GDM1 (cell line): ENCODE data around the gene MPC1.

ENCODE experiments used
- DNase-seq: peaks from one replicate; lab custom pipeline; 2025; lab: John Stamatoyannopoulos, UW

The MPC1 gene

DNA sequence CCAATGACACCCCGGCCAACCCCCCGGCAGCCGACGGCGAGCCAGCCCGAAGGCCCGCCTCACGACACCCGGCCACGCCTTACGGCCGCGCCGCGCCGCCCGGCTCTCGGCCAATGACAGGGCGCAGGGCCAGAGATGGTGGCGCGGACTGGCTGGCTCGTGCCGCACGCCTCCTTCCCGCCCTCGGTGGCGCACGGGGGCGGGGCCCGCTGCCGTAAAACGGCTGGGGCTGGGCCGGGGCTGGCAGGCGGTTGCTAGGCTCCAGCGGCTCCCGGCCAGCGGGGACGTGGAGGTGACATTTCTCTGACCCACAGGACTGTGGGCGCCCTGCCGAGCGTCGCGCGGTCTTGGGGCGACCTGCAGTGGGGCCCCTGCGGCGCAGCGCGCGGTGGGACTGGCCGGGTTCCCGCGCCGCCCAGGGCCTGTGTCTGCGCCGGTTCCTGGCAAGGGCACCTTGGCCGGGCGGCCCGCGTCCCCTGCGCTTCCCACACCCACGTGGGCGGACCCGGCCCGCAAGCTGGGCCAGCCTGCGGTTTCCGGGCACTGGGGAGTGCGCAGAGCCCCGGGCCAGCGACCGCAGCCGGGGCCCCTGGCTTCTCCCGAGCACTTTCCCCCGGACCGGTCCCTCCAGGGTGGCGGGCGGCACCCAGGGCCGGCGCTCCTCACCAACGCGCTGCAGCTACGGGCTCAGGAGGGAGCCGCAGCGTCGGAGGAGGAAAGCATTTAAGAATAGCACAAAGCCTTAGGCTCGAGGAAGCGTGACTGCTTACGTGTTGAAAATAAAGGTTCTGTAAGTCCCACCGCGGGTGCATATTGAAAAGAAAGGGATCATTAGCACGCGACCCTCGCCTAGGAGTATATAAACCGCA is at the start of gene MPC1:
Gene MPC1, minus strand, starts transcription at position 8 of the 869 bp plus-strand sequence. CDS start 64 bp downstream, outside the sequence.
- peak; percentile 96 for DNase-seq

DNA sequence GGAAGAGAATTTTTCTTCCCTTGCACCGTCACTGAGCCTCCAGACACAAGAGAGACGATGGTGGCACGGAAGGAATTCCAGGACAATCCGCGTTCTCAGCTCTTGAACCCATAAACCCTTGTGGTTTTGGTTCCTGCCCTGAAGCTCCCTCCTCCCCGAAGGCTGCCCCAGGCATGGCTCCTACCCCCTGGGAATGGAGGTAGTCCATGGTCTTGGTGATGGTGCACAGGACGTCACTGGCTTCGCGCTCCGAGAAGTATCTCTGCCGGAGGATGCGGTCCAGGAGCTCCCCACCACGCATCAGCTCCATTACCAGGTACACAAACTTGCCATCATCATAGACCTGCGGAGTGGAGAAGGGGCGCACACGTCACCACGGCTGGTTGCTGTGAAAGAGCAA is 47.5 kb upstream of the MPC1 start:
- DNase-seq: no peak

DNA sequence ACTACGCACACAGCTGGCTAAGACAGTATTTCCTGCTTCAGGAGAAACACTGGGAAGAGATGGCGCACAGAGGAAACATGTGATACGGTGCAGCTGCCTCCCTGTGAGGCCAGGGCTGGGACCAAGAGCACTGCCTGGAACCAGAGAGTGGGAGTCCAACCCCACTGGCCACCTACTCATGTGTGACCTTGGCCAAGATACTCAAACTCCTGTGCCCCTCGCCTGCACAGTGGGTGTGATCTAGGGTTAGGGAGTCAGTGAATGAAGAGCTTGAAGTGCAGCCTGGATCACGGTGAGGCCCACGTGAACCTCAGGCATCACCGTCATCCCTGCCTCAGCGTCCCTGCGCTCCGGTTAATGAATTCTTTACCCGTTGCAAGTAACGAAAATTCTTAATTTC is 41.7 kb upstream of the MPC1 start:
- DNase-seq: no peak

DNA sequence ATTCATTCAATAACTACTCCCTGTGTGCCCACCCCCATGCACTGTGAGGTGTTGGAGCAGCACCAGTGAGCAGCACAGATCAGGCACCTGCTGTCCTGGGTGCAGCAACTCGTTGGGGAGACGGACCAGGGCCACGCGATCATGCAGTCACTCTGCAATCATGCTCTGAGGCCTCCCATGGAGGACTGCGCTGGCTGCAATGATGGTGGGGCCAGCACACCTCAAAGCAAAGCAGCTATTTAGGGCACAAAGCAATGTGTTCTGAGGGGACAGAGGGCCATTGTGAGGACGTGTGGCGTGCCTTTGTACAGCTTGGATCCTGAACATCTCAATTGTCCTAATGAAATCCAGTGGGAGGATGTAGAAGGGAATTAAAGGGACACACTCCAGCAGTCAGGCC is 41.0 kb upstream of the MPC1 start:
- no peak for DNase-seq

DNA sequence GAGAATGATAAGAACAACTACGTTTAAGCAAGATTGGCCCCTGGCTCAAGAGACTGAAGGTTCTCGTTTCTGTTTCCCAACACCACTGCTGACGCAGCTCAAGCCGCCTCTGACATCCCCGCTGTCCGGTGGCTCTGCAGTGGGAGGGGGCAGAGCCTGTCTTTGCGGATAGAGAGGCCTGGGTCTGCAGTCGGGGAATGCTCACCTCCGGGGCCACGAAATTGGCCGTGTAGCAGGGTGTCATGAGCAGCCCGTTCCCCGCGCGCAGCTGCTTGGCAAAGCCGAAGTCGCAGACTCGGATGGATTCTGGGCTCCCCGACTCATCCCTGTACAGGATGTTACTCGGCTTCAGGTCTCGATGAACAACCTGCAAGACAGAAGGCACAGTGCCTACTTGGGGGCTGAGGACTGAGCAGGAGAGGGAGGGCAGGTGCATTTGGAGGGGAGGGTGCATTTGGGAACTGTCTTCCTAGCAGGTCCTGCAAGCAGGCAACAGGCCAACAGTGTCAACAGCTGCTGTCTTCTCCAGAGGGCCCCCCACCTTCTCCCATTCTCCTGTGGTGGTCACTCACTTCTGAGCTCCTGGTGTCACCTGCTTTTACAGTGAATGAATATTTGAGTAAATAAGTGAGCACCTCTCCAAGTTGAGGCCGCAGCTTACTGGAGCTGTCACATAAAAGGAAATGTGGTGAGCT is 40.5 kb upstream of the MPC1 start:
- DNase-seq: no peak

DNA sequence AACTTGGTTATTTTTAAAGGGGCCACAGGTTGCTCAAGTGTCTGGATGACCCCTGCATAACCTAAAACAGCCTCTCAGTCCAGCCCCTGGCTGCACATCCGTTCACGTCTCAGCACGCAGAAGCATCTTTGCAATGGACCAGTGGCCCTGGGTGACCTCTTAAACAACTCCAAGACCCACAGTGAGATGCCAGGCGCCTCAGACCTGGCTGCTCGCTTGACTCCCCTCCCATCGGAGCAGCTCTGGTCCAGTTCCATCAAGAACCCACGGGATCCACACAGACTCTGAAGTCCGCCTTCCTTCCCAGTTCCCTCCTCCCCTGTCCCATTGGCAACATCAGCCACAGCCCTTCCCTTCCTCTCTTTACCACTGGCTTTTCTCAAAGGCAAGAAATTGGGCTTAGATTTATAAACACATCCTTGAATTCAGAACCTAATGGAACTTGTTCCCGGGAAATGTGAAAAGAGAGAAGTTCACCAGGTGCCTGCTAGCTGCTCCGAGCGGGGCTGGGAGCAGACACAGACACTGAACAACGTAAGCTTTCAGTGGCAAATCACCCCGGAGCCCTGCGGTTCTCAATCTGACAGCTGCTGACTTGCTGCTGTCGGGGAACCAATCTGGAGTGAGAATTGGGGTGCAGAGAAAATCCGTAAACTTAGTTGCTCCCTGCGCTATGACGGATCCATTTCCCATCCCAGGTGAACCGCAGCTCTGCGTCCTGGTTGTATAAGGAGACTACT is 39.6 kb upstream of the MPC1 start:
- DNase-seq: no peak

DNA sequence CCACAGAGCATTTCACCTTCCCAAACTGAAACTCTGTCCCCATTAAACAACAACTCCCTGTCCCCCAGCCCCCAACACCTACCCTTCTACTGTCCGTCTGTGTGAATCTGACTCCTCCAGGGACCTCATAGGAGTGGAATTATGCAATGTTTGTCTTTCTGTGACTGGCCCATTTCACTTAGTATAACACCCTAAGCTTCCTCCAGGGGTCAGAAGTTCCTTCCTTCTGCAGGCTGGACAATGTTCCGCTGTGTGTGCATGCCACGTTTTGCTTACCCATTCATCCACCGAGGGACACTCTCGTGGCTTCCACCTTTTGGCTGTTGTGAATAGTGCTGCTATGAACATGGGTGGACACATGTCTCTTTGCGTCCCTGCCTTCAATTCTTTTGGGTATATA is 37.6 kb upstream of the MPC1 start:
- no peak for DNase-seq

DNA sequence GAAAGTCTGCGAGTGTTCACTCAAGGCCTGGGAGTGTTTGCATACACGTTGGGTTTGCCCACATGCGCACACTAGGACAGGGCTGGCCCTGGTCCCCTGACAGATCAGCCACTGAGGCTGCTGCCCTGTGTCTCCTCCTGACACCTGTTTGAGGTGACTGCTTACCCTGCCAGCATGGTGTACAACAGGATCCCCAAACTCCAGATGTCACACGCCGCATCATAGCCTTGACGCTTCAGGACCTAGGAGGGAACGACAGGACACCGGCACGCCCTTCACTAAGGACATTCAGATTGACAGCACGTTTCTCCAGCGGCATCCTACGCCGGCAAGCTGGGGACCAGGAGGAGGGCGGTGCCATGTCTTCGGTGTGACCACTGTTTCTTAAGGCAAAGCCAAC is 37.0 kb upstream of the MPC1 start:
- no peak for DNase-seq

DNA sequence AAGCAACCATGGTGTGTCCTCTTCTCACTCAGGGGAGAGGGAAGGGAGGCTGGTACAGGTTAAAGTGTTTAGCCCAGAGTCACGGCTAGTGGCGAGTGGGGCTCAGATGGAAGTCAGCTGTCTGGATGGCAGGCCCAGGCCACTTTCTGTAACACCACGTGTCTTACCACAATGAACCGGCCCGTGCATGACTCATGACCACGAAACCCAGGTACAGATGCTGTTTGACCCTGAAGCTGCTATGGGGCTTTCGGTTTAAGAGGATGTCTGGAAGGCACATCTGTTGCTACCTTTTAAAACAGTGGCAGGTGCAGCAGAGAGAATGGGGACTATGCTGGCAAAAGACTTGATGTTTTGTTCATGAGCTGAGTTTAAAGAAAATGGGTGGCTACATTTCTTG is 36.5 kb upstream of the MPC1 start:
- DNase-seq: peak; percentile 45

DNA sequence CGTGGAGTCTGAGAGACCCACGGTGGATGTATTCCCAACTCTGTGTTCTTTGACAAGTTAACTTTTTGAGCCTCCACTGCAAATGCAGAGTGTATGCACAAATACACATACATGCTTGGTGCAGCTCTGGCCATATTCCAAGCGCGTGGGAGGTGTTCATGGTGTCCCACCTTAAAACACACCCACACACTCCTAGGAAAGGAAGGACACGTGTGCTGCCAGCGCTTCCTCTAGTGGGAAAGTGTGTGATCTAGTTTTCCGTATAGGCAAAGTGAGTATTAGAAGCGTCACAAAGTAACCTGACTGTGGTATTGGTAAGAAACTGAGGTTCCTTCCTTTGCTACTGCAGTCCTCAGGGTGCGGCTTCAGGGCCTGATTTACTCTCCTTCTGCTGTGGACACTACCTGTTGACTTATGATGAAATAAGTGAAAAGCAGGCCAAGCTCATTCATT is 36.0 kb upstream of the MPC1 start:
- DNase-seq: no peak

DNA sequence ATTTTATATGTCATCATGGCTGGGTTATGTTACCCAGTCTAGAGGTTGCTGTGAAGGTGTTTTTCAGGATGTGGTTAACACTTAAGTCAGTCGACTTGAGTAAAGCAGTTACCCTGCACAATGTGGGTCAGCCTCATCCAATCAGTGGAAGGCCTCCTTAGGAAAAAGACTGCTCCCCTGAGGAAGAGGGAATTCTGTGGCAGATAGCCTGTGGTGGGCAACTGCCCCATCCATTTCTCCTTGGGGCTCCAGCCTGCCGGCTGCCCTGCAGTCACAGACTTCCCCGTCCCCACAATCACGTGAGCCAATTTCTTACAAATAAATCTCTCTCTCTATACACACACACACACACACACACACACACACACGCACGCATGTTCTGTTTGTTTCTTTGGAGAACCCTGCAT is 34.5 kb upstream of the MPC1 start:
- no peak for DNase-seq

DNA sequence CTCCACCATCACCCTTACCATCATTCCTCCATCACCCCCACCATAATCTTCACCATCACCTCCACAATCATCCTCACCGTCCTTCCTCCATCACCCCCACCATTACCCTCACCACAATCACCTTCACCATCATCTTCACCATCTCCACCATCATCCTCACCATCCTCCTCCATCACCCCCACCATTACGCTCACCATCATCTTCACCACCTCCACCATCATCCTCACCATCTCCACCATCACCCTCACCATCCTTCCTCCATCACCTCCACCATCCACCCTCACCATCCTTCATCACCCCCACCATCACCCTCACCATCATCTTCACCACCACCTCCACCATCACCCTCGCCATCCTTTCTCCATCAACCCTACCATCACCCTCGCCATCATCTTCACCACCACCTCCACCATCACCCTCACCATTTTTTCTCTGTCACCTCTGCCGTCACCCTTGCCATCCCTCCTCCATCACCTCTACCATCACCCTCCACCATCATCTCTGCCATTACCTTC is 33.1 kb upstream of the MPC1 start:
- no peak for DNase-seq

DNA sequence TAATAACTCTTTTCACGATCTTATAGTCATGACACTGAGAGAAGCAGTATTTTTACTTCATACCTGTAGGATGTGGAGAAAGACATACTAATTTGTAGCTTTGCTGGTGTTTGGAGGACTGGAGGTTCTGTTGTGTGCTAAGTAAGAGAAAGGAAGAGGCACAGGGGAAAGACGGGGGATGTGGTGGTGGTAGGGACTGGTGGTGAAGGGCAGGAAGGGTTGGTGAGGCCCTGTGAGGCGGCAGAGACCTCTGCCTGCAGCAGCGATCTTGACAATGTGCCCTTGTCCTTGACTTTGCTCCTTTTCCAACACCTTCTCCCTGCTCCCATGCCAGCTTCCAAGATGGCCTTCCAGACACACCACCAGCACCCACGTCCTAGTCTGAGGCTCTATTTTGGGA is 32.6 kb upstream of the MPC1 start:
- DNase-seq: peak; percentile 63

DNA sequence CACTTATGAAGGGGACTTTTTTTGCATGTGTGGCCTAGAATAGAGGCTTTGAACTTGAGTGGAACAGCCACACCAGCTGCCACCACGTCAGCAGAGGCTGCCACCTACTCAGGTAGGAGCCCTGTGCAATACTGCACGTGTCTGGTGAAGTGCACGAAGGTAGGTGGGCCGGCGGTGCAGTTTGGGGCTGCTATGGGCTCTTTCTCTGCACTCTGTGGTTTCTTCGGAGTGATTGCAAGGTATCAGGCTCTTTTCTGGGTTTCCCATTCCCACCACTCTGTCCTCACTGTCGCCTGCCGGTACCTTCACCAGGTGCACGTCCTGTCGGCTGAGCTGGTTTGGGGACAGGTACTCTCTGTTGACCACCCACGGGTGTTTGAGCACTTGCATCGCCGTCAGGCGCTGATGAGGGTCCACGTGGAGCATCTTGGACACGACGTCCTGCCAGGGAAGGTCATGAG is 30.8 kb upstream of the MPC1 start:
- DNase-seq: no peak

DNA sequence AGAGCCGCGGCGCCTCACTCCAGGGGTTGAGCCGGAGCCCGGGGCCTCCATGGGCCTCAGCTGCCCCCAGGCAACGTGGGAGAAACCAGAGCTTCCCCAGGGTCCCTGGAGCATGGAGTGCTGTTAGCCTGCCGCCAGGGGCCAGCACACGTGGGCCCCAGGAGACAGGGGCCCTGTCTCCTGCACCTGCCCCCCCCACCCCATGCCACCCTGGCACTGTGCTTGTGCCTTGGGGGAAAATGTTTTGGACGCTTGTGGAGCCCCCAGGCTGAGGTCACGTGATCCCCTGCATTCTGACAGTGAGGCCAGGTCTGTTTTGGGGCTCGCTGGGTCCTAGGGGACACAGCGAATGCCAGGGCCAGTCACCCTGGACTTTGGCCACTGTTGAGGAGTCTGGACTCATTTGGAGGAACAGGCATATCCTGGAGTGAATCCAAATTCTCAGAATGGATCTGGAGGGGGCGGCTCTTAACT is 30.2 kb upstream of the MPC1 start:
- no peak for DNase-seq

DNA sequence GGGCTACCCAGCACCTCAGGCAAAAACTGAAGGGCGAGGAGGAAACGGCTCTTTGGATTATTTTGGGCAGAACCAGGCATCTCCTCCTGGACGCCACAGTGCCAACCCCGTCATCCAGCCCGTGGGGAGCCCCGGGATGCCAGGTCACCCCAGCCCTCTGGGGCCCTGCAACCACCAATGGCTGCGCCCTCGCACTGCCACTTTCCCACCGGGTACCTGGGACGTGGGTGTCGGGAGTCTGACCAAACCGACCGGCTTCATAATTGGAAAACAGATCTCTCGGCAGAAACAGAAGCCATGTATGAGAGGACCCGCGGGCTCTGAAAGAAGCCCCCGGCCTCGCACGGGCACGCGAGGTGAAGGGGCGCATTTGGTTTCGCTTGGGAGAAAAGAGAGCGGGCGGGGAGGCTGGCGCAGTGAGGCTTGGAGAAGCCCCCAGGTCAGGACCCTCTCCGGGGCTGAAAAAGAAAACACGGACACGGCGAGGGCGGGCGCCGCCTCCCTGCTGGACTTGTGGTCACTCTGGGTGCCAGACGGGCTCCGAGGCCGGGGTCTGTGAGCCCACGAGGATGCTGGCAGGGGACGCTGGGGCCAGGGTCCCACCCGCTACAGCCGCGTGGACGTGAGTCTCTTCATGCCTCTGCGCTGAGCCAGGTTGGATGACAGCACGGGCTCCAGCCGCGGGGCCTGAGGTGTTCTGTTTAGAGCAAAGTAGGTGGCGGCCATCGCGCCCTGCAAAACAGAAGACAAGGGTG is 29.6 kb upstream of the MPC1 start:
- no peak for DNase-seq

DNA sequence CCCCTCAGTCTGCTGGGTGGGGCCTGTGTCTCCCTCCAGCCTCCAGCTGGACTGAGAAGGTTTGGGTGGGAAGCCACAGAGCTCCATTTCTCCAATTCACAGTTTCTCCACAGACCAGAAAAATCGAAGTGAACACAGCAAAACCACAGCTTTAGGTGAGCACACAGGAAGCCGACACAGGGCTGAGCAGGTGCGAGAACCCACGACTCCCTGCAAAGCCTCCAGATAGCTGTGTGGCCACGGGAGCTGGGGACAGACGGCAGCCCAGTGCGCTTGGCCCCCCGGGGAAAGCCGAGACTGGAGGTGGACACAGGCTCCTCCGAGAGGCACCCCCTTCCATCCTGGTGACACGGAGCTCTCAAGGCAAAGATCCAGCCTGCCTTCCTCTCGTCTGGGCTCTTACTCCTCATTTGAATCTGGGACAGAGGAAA is 29.0 kb upstream of the MPC1 start:
- no peak for DNase-seq

DNA sequence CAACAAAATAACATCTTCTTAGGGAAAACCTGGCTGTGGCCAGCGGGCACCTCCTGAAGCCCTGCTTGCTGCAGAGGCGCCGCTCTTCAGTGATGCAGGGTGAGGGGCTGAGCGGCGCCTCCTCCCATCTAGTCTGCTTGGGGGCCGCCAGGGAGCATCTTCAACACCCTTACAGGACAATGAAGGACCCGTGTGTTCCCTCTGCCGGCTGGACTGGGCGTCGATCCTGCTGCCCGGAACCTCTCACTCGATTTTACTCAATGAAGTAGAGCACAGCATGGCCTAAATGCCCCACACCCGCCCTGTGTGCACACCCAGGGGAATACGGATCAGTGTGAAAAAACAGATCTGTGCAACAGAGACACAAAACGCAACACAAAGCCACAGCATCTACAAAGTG is 28.5 kb upstream of the MPC1 start:
- DNase-seq: no peak

DNA sequence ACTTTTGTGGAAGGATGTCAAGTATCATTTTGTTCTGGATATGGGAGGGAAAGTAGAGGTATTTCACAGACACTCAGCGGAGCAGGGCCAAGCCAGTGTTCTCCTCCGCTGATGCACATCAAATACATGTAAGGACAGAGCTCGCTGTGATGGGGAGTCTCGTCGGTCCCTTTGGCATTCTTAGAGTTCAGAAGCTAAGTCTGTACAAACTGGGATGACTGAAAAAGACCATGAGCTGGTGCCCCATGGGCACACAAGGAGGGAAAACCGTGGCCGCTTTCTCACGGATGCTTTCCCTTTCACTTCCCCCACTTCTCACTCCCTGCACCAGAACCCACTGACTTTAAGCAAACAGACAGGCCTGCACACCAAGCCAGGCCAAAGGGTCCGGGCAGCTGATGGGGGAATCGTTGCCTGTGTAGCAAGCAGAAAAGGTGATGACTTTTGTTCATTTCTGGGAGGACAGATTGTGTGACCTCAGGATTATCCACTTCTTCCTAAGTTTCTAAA is 27.7 kb upstream of the MPC1 start:
- DNase-seq: no peak

DNA sequence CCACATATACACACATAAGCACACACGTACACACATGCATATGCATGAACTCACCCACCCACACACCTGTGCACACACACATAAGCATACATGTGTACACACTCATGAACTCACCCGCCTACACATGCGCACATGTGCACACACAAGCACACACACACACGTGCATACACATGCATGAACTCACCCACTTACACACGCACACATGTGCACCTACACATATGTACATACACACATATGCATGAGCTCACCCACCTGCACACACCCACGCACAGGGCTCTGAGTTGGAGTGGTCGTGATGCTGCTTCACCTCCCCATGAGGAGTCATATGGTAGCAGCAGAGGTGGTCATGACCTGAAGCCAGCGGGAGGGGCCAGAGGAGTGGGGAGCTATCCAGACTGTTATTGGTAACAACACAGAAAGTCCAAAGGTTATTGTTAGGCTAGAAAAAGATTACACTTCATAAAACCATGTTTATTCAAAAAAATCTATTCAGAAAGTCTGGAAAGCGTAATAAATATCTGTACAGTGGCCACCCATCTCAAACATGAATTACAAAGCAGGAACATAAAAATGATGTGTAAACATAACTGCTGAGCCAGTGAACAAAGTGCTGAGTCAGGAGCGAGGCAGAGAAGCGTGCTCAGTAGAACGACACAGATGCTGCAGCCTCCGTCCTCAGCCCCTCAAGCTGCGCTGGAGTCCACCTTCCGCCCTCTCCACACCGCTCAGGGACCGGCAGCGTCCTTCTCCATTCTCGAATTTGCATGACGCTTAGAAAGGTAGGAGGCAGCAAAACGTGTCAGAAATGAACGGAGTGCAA is 26.4 kb upstream of the MPC1 start:
- no peak for DNase-seq
